GM21723 (cell line): ENCODE results near the gene NUSAP1.
"Not testable (repeated sequence)": the region's sequence is repeated elsewhere in the genome, so short reads cannot be mapped to it uniquely, and the experiment has no call there.

Experiments
- ATAC-seq: cut with Tn5 transposase; IDR thresholded peaks from one replicate; pipeline ENCODE4 v1.9.1; 2021; ENCODE audit warnings: mild to moderate bottlenecking, moderate library complexity; ENCODE audit not compliant: unreplicated experiment

NUSAP1 gene

DNA sequence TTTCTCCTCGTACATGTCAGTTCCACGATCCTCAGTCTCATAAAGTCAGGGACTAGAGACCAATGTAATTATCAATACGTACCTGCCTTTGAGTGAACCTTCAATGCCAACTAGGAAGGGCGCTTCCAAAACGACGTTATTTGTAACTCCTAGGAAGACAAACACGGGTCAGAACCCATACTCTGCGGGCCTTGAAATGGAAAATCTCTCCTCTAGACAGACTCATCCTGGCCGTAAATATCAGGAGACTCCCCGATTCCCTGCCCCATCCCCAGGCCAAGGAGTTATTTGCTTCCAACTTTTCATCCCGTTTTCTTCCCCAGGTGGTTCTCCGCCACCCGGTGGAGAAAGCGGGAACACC lies 868 bp upstream of the NUSAP1 start:
- ATAC-seq: no peak

DNA sequence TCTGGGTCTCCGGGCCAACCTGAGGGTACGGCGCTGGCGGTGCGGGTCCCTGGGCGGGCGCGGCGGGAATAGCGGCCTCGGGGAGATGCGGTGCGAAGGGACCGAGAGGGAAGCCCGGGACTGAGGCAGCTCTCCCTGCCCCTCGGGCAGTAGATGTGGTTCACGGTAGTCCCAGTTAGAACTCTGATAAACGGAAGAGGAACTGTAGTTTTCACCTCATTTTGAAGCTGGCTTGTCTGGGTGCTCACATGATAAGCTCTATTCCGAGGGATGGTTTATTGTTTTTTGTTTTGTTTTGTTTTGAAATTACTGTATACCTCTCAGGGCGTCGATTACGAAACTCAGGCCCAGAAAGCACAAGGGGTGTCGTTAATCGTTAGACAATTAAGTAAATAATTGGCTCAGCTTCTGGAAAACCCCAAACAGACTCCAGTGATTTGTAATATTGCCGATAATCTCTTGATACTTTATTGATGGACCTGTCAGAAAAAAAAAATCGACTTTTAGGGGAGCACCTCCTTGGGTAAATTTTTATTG lies 413 bp downstream of the NUSAP1 start:
- ATAC-seq: peak; percentile 21

DNA sequence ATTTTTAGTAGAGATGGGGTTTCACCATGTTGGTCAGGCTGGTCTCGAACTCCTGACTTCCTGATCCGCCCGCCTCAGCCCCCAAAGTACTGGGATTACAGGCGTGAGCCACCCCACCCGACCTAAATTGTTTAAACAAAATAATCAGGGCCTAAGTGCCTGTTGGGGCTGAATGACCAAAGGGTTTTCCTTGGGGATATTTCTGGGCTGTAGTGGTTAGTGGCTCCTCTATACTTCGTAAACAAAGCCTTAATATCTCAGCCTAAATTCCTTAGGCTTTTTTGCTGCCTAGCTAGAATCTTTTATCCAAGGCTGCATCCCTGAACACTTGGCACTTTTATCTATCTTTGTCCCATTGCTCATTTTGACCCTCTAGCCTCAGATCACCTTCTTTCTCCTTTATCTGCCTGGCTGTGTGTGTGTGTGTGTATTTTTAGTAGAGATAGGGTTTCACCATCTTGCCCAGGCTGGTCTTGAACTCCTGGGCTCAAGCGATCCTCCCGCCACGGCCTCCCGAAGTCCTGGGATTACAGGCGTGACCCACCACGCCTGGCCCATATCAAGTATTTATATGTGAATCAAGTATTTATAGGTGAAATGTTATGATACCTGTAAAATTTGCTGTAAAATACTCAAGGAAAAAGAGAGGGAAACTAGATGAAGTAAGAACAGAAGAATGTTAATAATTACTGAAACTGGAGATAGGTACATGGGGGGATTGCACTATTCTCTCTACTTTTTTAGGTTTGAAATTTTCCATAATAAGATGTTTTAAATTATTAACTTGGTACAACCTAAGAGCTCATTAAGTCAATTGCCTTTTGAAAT lies 1.8 kb downstream of the NUSAP1 start:
- no peak for ATAC-seq

DNA sequence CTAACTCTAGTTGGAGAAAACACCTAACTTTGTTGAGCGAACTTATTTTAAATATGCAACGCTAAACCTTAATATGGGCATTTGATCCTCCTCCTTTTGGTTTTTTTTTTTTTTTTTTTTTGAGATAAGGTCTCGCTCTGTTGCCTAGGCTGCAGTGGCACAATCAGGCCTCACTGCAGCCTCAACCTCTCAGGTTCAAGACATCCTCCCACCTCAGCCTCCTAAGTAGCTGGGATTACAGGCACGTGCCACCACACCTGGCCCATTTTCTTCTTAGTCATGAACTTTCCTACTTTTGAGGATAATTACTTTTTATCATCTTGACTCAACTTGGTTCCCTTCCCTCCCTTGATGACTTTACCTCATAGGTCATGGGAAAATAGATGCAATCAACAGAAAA lies 3.9 kb downstream of the NUSAP1 start:
- ATAC-seq: no peak

DNA sequence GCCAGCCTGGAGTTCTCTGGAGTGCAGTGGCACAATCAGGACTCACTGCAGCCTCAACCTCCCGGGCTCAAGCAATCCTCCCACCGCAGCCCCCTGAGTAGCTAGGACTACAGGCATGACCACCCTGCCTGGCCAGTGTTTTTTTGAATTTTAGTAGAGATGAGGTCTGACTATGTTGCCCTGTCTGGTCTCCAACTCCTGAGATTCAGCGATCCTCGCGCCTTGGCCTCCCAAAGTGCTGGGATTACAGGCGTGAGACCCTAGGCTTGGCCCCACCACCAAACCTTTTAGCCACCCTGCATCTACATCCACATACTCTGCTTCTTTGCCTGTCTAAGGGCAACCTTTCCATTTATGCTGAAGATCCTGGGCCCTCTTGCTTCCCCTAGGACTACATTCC lies 4.4 kb downstream of the NUSAP1 start:
- no peak for ATAC-seq

DNA sequence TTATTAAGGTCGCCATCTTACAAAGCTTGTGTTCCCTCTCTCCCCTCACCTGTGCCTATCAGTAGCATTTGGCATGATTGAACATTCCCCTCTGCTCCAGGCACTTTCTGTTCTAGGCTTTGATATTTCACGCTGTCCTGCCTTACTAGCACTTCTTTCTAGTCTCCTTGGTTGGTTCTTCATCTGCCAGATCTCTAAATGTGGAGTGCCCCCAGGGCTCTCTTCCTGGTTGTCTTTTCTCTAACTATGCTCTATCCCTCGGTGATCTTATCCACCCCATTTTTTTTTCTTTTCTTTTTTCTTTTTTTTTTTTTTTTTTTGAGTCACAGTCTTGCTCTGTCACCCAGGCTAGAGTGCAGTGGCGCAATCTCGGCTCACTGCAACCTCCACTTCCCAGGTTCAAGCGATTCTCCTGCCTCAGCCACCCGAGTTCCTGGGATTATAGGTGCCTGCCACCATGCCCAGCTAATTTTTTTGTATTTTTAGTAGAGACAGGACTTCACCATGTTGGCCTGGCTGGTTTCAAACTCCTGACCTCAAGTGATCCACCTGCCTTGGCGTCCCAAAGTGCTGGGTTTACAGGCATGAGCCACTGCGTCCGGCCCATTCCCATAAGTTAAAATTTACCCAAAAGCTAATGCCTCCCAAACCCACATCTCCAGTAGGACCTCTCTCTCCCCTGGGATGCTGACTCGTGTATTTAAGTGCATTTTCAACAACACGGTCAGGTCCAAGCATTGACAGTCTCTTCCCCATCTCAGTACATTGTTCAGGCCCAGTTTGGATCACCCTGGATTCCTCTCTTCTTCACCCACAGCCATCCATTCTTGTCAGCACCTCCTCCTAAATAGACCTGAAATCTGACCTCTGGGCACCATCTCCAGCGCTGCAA lies 5.2 kb downstream of the NUSAP1 start:
- ATAC-seq: no peak

DNA sequence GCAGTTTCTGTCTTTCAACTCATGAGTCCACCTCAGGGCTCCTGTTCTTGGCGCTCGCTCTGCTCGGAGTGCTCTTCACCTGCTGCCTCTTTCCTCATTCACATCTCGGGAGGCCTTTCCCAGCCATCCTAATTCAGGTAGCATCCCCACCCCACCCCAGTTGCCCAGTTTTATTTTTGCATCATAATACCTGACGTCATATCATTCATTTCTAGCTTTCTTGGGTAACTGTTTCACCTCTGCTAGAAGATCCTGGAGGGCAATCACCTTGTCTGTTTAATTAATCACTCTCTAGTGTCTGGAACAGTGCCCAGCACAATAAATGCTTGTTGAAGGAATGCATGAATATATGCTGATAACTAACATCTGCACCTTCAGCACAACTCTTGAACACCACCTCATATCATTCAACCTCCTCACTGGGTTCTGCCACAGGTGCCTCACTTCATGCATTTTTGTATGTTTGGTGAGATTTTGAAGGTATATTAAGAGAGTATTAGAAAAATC lies 7.6 kb downstream of the NUSAP1 start:
- no peak for ATAC-seq

DNA sequence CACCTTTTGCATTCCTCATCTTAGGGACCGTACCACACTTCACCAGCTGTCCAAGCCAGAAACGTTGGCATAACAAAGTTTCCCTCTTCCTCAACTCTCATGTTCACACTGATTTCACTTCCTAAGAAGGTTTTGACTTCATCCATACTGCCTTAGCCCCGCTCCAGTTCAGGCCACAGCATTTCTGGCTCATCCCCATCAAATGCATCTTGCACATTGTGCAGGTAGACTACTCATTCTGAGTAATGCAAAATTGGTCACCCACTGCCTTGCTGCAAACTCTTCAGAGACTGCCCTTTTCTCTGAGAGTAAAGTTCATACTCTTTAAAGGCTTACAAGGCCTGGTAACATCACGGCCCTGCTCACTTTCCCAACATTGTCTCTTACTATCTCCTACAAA lies 8.8 kb downstream of the NUSAP1 start:
- ATAC-seq: no peak

DNA sequence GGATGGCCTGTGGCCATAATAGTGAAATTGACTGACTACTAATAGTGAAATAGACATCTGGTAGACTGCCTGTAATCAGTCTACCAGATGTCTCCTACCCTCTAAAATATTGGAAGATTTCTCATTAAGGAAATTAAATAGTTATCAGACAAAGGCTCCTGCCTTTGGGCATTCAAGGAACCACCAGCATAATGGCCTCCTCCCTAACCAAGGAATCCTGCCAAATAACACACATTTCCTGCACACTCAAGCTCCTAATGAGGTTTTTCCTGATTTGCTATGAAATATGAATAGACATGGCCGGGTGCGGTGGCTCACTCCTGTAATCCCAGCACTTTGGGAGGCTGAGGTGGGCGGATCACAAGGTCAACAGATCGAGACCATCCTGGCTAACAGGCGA lies 14.6 kb downstream of the NUSAP1 start:
- no peak for ATAC-seq

DNA sequence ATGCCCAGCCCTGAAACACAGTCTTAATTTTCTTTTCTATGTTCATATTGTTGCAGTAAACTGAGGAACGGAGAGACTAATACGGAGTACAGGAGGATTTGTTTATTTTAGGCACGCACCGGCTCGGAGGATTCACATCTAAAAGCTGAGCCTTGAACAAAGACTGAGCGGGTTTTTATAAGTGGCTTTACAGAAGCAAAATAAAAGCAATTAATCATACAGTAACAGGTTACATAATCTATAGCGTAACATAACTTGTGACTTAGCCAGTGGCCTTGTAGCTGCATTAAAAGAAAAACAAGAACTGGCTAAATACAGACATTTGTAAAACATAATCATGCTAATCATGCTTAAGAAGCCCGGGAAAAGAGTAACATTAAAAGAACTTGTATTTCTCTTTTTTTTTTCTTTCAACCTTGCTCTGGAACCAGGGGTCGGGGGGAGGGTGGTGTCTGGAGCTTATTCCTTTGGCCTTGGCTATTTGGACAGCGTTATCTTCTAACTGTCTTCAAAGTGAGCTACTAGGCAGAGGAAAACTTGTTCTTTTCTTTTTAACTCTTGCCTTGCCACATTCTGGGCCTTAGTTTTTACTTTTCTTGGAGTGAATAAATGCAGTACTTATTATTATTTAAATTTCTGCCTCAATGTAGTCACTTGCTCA lies 17.5 kb downstream of the NUSAP1 start:
- no peak for ATAC-seq

DNA sequence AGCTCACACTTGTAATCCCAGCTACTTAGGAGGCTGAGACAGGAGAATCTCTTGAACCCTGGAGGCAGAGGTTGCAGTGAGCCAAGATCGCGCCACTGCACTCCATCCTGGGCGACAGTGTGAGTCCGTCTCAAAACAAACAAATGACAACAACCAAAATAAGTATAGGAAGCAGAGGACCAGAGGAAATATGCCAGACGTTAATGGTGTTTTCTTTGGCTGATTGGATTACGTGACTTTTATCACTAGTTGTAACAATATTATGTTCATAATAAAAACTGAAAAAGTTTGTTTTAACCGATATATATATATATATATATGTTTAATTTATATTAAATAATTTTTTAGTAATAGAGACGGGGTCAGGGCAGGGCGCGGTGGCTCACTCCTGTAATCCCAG lies 21.7 kb downstream of the NUSAP1 start:
- ATAC-seq: no peak

DNA sequence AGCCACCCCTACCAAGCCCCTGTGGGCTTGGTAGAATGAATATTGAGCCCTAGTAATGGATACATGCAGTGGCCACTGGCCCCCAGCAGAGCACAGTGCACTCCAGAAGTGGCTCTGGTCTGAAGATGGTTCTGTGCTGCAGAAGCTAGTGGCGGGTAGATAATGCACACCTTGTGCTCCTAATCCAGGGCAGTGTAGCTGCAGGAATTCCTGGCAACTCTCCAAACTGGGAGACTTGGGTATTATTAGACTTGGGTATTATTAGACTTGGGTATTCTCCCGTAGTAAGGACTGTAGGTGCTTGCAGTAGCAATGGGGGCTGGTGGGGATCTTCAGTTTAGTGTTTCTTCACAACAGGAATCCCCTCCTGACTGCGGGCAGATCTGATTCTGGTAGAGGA lies 34.7 kb downstream of the NUSAP1 start:
- no peak for ATAC-seq

DNA sequence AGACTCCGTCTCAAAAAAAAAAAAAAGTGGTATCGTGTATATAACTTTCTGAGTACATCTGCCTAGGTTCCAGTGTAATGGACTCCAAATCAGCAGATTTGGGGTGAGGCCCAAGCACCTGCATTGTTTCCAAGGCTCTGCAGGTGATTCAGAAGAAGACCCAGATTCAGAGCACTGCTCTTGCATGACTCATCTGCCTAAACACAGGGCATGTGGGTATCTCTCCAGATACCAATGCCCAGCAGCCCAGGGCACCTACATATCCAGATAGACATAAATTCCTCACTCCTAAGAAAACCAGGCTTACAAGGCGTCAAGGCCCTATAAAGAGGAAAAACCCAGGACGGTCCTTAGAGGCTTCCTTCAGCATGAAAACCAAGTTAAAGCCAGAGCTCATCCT lies 45.3 kb downstream of the NUSAP1 start:
- no peak for ATAC-seq

DNA sequence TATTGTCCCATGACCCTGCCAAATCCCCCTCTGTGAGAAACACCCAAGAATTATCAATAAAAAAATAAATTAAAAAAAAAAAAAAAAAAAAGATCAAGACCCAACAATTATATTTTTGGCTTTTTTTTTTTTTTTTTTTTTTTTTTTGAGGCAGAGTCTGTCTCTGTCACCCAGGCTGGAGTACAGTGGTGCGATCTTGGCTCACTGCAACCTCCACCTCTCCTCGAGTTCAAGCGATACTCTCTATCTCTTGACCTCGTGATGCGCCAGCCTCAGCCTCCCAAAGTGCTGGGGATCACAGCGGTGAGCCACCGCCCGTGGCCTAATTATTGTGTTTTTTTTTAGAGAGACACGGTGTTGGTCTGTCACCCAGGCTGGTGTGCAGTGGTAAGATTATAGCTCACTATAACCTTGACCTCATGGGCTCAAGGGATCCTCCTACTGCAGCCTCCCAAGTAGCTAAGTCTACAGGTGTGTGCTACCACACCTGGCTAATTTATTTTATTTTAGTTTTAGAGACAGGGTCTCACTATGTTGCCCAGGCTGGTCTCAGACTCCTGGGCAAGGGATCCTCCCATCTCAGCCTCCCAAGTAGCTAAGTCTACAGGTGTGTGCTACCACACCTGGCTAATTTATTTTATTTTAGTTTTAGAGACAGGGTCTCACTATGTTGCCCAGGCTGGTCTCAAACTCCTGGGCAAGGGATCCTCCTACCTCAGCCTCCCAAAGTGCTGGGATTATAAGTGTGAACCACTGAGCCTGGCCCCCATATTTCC lies 51.5 kb downstream of the NUSAP1 start:
- not testable (repeated sequence) for ATAC-seq

DNA sequence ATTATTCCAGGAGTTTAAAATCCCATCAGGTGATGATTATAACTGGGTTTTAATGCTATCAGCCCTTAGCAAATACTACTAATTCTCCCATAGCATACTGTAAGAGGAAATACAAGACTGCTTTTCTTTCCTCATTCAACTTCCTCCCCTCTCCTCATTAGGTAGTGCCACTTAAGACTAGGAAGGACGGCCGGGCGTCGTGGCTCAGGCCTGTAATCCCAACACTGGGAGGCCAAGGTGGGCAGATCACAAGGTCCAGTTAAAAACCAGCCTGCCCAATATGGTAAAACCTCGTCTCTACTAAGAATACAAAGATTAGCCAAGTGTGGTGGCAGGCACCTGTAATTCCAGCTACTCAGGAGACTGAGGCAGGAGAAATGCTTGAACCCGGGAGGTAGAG lies 55.0 kb downstream of the NUSAP1 start:
- no peak for ATAC-seq

DNA sequence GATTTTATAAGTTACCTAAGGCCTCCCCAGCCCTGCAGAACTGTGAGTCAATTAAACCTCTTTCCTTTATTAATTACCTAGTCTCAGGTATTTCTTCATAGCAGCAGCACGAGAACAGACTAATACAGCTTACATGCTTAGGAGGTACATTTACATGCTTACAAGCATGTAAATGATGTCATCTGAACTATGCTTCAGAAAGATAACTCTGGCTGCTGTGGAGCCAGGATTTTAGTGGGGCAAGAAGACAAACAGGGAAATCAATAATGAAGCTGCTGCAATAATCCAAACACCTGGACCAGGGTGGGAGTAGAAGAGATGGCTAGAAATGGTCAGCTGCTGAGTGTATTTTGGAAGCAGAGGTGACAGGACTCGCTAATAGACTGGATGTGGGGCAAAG lies 60.0 kb downstream of the NUSAP1 start:
- ATAC-seq: no peak

DNA sequence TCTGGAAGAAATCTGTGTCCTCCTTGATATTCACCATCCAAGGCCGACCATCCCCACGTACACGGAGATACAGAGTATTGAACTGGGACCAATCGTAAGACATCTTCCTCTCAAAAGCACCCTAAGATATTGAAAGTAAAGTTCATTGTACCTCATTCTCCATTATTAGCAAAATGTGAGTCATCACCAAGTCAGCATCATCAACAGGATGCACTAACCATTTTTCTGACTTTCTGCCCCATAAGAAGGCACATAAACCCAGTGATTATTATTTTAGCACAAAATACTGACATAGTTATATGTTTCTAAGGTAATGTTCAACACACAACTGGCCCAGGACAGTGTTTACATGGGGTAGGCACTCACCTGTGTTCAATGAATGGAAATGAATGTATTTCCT lies 62.2 kb downstream of the NUSAP1 start:
- no peak for ATAC-seq

DNA sequence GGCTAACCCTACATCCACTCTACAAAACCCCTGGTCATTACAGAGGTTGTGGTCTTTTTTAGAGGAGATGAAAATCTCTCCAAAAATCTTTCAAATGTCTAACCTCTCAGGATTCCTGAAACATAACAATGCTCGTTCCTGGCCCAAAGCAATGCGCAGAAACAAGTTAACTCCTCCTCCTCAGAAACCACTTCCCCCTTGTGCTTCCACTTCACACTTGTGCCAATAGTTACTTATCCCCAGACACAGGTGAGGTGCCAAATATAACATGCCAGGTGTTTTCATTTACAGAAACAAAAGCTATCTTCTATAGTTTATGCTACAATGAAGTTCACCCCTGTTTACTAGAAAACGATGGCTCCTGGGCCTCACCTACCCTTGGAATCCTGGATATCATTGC lies 63.4 kb downstream of the NUSAP1 start:
- ATAC-seq: no peak

DNA sequence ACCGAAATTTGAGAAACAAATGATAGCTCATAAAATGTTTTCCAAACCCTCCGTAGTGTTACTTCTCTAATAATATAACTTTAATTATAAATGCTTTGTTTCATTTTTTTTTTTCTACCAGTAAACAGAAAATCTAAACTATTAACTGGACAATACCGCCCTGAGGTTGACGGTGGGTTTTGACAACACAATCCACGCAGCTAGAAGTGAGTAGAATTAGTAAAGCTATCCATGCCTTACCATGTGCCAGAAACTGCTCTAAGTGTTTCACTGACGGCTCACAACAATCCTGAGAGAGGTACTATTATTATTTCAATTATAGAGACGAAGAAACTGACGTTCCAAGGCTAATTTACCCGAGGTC lies 69.2 kb downstream of the NUSAP1 start:
- no peak for ATAC-seq

DNA sequence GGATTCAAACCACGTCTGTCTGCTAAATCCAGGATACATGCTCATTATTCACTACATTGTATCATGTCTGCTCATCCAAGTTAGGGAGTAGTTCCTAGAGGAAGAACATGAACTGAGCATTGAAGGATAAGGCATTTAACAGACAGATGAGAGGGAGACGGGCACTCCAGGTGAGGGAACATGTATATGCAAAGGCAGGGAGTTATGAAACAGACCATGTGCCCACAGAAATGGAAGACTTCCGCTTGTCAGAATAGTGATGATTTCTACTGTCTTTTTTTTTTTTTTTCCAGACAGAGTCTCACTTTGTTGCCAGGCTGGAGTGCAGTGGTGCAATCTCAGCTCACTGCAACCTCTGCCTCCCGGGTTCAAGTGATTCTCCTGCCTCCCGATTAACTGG lies 74.7 kb downstream of the NUSAP1 start:
- ATAC-seq: no peak

DNA sequence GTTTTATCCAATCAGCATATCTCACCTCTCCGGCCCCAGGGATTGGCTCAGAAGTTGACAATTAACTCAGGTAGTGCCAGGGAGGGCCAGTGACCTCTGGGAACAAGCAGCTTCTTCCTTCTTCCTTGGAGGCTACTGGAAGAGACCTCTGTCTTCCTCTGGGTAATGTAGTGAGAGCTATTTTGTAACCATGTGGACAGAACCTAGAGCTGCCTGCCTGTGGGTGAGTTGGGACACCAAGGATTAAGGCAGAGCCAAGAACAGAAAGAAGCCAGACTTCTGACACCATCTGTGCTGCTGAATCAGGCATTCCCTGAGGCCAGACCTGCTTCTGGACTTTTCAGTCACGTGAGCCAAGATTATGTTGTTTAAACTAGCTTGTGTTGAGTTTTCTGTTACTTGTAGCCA lies 75.6 kb downstream of the NUSAP1 start:
- ATAC-seq: no peak
